Left colon (tissue), 2 donors: ENCODE results near the gene IGF1R. TPM values are rescaled to one million over a fixed set of nuclear protein-coding genes. Genes with fewer than 3 reads are reported as not detected.

ENCODE experiments used
- ATAC-seq: fragments of 200-7000 bp; cut with Tn5 transposase; one replicate; pipeline ENCODE4 v1.9.1; 2020; ENCODE audit warnings: mild to moderate bottlenecking, moderate library complexity
- DNase-seq, 2 donors: peaks; one replicate each; pipeline ENCODE4 v3.0.0-alpha.2; 2020
- intact Hi-C, 2 donors: fragments of 100-400 bp; cut with DNase I in 1 of 2; cut with micrococcal nuclease in 1 of 2; formaldehyde crosslinking; loops; one replicate each; pipeline versions ENCODE4 v1.11.2 to v1.14.0; 2022; cut with DNase I, micrococcal nuclease
- total RNA-seq, 2 donors: library from RNA; stranded (reverse); fragmentation: NEBNext Ultra II Directional; extraction: Animal tissue kit (Norgen Biotek cat#: 25700); gene quantifications; one replicate each; pipeline ENCODE4 v1.2.1, GENCODE V29; 2021
- donor health status: DM: no; HTN: no; CAD: no.
- donor health status: DM: yes; HTN: yes; CAD: no.

IGF1R gene
- total RNA-seq, 2 donors from 2014 or later, result 40.2 to 42.0 TPM

DNA sequence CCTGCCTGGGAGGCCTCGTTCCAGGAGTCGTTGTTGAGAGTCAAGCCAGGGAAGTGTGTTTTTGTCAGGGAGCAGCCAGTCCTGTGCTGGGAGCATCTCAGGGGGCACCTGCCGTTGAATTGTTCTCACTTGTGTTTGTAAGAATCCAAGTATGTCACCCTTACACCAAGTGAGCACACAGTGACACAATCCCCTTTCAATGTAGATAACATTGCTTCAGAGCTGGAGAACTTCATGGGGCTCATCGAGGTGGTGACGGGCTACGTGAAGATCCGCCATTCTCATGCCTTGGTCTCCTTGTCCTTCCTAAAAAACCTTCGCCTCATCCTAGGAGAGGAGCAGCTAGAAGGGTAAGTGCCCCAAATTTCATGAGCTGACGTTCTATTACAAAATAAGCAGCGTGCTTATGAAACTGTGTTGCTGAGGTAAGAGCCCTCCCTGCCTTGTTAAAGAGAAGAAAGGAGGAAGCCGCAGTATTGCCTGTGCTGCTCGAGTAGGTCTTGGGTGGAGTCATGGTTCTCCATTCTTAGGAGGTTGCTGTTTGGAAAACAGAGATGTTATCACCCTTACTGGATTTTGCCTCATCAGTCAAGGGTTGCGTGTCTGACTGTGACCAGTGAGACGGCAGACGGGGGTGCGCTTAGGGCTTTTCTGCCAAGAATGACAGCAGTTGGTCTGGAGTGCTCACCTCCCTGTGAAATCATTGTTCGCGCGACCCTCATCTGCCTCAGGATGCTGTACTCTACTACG is 251.1 kb downstream of the IGF1R start:
- no peak for DNase-seq
- intact Hi-C loops, result loop anchor here in 1 of 2 donors (10.0 kb wide), 2 partner anchors 125 to 385 kb away; no protein-coding TSS in a partner anchor
- no peak for ATAC-seq

DNA sequence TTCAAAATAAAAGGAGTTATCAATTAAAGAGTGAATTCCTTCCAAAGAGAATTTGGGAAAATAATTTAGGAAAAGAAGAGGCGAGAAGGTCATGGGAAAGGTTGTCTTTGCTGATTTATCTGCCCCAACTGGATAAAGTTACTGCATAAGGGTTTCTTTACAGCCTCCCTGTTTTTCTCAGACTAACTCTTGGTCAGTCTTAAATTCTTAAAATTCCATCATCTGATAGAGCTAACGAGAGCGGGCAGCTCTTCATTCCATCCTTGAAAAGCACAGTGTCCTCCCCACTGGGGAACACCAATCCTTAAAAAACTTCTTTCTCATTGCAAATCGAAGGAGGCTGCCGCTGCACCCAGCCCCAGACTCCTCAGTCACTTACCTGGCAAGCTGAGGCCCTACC is 252.0 kb downstream of the IGF1R start:
- DNase-seq (no peak), ATAC-seq (no peak)
- intact Hi-C loops, result loop anchor here in 1 of 2 donors (10.0 kb wide), 2 partner anchors 126 to 386 kb away; no protein-coding TSS in a partner anchor

DNA sequence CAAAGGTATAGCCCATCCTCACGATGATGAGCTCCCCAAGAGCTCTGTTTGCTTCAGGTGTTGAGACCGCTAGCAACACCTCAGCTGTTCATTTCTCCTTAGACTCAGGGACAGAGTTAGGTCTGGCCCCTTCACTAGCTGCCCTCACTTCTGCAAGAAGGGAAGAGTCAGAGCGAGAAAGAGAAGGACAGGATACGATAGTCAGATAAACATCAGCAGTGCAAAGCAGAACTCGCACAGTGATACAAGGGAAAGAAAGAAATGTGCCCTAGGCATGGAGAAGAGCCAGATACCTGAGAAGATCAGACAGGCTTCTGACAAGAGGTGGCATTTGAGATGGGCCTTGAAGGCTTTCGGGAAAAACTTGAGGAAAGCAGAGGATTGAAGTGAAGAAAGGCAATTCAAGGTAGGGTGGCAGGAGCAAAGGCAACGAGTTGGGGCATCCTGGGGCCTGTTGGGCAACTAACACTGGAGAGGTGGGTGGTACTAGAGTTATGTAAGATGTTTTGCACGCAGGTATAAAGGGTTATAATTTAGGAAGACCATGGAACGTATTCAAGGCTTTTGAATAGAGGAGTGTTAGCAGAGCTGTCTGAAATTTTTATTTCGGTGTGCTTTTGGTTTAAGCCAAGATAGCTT is 253.2 kb downstream of the IGF1R start:
- intact Hi-C loops, result loop anchor here in 1 of 2 donors (10.0 kb wide), 2 partner anchors 127 to 387 kb away; no protein-coding TSS in a partner anchor
- no peak for ATAC-seq
- no peak for DNase-seq

DNA sequence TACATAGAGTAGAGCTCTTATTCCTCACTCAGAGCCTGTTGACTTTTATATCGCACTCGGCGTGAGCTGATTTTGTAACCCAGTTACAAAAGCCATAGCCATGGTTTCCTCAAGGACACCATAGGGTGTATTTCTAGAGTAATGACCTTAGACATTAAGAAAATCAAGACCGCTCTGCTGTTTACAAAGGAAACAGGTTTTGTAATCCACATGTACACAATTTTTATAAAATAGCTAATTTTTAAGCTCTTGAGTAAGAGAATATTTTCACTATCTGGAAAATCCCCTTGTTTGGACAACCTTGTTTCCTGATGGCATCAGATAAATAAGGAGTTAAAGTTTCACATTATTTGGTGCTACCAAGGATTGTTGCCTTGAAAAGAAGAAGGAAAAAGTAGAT is 254.6 kb downstream of the IGF1R start:
- ATAC-seq (no peak), DNase-seq (no peak)
- intact Hi-C loops, result loop anchor here in 1 of 2 donors (10.0 kb wide), 2 partner anchors 128 to 388 kb away; no protein-coding TSS in a partner anchor

DNA sequence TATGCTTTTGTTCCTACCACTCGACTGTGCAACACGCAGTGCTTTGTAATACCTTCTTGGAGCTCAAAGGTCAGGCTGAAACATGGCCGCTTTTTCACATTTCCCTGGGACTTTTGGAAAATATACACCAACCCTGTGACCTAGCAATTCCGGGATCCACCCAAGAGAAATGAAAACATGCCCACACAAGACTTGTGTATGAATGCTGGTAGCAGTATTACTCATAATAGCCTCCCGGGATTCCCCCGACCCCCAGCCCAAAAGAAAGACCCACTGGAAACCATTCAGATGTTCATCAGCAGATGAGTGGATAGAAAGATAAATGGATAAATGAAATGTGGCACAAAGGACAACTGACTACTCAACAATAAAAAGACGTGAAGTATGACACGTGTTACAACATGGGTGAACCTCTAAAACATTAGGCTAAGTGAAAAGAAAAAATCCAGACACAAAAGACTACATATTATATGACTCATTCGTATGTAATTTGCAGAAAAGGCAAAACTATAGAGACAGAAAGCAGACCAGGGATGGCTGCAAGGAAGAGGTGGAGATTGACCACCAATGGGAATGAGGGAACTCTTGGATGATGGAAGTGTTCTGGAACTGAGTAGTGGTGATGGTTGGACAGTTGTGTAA is 255.2 kb downstream of the IGF1R start:
- no peak for ATAC-seq
- intact Hi-C loops, result loop anchor here in 1 of 2 donors (10.0 kb wide), 2 partner anchors 129 to 389 kb away; no protein-coding TSS in a partner anchor
- DNase-seq, result no peak

DNA sequence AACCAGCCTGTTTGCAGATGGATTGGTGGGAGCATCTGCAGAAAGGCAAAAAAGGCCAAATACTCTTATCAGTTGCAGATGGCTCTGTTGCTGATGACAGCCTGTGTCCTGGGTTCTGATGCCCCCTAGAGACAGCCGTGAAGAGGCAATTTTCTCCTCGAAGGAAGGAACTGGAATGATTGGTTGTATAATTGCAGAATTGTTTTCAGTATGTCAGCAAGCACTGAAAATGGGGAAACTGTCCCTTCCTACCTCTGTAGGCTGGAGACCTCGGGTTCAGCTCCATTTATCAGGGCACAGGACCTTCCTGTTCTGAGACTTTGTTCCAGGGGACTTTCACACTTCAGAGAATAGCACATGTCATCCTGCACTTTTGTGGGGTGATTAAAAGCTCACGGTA is 256.2 kb downstream of the IGF1R start:
- no peak for DNase-seq
- ATAC-seq, result peak; percentile 74
- intact Hi-C loops, result loop anchor here in 1 of 2 donors (10.0 kb wide), 2 partner anchors 130 to 390 kb away; no protein-coding TSS in a partner anchor

DNA sequence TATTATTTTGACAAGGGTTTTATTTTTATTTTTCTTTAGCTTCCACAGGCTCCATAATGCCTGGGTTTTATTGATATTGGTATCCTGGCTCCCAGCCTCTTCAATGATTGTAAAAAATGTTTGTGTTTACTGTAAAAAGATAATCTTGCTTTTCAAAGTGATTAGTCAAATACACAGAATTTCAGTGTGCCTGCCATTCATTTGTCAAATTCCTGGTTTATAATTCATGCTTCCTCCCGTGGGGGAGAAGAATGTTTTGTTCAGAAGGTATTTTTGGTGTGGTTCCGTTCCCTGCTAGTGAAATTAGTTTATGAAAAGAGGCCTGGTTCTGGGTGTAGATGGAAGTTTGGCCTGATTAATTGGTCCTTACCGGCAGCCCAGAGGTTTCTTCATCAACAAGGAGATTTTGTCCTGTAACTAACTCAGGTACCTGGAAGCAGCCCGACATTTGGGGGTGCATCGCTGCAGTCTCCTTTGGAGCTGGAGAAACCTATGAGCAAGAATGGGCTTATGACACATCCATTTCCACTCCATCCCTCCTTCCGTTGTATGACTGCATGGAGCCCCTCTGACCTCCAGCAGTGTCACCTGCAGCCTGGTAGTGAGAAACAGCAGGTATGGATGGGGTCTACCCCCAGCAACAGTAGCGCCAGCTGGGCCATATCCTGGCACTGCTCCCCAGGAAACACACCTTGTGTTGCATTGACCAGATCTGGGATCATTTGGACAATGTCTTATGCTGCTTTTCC is 257.8 kb downstream of the IGF1R start:
- intact Hi-C loops, result loop anchor here in 1 of 2 donors (10.0 kb wide), 2 partner anchors 131 to 391 kb away; no protein-coding TSS in a partner anchor
- ATAC-seq (no peak), DNase-seq (no peak)

DNA sequence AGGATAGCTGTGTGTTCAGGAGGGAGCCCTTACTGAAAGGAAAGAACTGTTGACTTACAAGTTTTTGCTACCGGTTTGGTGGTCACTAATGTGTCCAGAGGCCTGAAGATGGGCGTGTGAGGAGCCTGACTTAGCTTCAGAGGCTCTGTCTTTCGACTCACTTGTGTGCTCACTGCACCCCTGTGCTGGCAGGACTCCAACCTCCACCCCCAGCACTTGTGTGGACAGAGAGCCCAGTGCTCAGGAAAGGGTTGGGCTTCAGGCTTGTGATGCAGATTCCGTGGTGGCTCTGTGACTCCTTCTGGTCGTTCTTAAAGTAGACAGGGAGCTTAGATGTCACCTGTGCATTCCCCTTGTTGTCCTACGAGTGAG is 258.4 kb downstream of the IGF1R start:
- intact Hi-C loops, result loop anchor here in 1 of 2 donors (10.0 kb wide), 2 partner anchors 132 to 392 kb away; no protein-coding TSS in a partner anchor
- peak; percentile 38 for ATAC-seq
- peak in 1 of 2 donors; percentile 22 for DNase-seq

DNA sequence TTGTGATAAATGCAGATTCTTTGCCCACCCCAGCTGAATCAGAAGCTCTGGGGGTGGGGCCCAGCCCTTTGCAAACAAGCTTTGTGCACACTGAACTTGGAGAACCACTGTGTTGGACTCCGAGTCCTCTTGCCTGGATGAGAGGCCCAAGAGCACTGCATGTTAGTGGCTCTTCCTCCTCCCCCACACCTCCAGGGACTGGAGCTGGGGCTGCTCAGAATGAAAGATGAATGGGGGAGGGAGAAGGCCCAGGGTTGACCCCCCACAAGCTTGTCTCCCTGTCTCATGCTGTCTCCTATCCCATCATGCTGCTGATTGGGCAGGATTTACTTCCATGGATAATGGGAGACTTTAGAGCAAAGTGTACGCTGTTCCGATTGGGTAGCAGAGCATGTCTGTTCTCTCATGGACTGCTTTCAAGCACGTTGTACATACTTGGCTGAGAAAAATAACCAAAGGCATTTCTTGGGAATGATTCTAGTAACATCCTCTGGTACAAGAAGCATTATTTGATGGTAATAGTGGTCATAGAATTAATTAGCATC is 259.7 kb downstream of the IGF1R start:
- DNase-seq (no peak), ATAC-seq (no peak)
- intact Hi-C loops, result loop anchor here in 1 of 2 donors (10.0 kb wide), 2 partner anchors 133 to 393 kb away; no protein-coding TSS in a partner anchor

DNA sequence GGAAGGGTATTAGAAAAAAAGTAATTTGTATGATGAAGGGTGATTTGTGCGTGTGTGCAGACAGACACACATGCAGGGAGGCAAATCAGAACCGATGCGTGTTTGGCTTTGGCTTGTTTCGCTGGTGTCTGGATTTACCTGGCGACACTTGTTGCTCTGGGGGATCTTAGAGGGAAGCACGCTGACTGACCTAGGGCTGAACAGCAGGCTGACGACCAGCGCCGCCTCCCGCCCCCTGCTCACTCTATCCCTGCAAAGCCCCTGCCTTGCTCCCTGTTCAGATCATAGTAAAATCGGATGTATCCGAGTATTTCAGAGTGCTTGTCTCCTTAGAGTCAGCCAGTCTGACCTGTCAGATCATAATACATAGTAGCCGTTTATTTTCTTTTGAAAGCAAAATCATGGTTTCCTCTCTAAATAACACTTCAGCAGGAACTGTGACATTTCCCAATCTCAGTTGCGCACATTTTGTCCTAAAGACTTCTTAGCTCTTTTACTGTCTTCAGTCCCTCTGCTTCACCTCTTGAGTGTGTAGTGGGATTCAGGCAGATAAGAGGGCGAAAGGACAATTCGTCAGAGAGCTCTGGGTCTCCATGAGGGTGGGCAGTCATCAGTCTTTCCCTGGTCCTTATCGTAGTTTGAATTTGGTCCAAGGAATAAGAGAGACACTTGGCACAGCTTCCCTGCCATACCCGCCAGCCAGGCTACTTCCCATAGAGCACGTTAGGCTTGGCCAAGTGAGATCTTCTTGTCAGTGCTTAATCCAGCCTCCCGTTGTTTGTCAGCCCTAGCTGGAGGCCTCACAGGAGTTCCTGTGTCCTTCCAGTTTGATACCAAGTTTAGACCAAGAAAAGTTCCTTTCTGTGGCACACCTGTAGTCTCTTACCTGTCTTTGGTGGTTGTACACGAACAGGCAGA is 261.9 kb downstream of the IGF1R start:
- no peak for DNase-seq
- intact Hi-C loops, result loop anchor here in 1 of 2 donors (10.0 kb wide), 2 partner anchors 135 to 395 kb away; no protein-coding TSS in a partner anchor
- ATAC-seq, result no peak

DNA sequence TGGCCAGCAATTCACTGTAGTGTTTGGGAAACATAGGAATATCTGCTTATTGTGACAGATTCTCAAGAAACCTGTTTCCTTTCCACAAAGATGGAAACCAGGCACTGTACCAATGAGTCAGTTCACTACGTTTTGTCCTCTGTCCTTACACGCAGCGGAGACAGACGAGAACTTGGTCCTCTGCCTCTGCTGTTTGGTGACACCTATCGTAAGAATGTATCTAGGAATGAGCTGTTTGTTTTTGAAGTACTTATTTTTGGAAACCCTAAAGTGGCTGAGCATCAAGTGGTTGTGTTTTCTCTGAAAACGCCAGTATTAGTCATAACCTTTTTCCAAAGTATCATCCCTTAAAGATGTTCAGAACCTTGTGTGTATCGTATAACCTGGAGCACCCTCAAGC is 266.3 kb downstream of the IGF1R start:
- DNase-seq (no peak), ATAC-seq (no peak)
- intact Hi-C loops, result no loop called here

DNA sequence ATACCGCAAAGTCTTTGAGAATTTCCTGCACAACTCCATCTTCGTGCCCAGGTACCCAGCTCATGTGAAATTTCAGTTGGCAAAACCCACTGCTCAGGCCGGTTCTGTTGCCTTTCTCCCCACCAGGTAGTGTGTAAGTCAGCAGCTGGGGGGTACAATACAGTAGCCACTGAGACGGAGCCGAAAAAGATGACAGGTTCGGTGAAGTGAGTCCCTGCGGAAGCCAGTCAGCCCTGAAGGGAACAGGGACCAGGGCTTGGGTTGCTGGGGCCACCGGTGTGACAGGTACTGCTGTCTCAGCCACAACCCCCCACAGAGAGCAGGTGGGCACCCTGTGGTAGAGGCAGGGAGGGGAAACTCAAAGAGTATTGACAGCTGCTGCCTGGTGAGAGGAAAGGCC is 268.5 kb downstream of the IGF1R start:
- intact Hi-C loops, result no loop called here
- ATAC-seq, result no peak
- DNase-seq, result no peak

DNA sequence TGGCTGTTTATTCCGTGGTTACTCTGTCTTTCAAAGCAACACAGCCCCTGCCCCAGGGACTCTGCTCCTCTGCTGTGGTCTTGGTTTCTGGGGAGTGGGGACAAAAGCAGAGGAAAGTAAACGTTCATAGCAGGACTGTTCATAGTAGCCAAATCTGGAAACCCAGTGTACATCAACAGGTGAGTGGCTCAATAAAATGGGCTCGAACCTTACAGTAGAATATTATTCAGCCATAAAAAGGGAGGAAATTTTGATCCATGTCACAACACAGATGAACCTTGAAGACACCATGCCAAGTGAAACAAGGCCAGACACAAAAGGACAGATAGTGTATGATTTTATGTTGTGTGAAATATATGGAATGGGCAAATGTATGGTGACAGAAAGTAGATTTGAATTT is 269.1 kb downstream of the IGF1R start:
- ATAC-seq, result no peak
- no peak for DNase-seq
- intact Hi-C loops, result no loop called here

DNA sequence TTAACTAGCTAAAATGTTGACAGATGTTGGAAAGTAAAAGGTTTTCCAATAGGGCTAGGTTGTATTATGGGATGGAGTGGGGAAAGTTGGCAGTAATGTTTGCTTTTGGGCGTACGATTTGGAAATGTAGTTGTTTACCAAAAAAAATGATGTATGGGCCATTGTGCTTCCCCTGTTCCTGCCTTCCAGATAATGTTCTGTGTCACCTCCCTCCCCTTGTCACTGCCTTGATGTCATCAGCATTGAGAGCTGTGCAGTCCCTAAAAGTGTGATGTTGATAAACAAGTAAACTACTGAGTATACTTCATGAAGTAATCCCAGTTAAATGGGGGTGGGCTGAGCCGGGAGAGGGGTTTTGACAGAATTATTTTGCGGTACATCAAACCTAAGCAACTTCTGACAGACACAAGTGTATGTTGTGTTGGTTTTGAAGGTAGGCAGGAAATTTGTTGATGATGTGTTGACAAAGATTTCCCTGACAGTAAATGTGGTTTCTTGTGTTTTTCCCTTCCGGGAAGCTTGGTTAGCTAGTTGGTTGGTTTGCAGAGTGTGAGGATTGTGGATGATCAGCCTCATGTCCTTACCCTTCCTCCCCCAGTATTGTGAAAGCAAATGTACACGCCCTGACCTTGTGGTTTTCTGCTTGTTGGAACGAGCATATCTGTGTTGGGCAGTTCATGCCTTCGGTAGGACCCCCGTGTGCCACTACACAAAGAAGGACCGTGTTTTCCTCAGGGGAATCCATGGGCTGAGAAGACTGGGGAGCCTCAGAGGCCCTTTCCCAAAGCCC is 271.9 kb downstream of the IGF1R start:
- DNase-seq (no peak), ATAC-seq (no peak)
- intact Hi-C loops, result no loop called here

DNA sequence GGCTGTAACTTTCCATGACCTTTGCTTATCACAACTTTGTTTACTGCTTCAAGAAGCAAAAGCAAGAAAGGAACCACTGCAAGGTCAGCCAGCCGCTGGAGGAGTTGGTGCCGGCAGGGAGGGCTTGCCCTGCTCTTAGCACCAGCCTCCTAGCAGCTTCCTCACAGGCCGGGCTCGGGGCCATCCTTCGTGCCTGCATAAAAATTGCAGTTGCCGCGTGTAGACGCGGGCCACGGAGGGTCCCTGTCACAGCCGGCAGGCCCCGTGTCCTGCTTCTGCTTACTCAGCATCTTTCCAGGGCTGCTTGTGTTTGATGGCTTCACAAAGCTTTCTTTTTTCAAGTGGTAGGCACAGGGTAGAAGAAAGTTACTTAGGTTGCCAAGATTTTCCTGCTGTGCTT is 274.8 kb downstream of the IGF1R start:
- intact Hi-C loops, result no loop called here
- DNase-seq, result no peak
- ATAC-seq, result no peak

DNA sequence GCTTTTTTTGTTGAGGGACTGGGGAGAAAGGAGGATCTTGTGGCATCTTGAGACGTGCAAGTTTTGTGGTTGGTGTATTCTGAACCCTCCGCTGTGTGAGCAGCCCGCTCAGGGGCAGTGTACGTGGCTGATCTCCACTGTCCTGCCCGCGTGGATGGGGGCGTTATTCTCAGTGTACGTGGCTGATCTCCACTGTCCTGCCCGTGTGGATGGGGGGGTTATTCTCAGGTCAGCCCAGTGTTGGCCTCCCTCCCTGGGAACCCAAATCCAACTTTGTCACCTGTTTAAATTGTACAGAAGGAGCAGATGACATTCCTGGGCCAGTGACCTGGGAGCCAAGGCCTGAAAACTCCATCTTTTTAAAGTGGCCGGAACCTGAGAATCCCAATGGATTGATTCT is 275.2 kb downstream of the IGF1R start:
- ATAC-seq, result no peak
- no peak for DNase-seq
- intact Hi-C loops, result no loop called here
